Measurements from ENCODE around the gene MVD. TPM values are rescaled to one million over a fixed set of nuclear protein-coding genes. Genes with fewer than 3 reads are reported as not detected.

The MVD gene
- total and polyA plus RNA-seq, 2 of the 13 experiments (the other 11 are each of a cell fraction or from before 2014, with no cell fraction given): 28.1 to 187 TPM

DNA sequence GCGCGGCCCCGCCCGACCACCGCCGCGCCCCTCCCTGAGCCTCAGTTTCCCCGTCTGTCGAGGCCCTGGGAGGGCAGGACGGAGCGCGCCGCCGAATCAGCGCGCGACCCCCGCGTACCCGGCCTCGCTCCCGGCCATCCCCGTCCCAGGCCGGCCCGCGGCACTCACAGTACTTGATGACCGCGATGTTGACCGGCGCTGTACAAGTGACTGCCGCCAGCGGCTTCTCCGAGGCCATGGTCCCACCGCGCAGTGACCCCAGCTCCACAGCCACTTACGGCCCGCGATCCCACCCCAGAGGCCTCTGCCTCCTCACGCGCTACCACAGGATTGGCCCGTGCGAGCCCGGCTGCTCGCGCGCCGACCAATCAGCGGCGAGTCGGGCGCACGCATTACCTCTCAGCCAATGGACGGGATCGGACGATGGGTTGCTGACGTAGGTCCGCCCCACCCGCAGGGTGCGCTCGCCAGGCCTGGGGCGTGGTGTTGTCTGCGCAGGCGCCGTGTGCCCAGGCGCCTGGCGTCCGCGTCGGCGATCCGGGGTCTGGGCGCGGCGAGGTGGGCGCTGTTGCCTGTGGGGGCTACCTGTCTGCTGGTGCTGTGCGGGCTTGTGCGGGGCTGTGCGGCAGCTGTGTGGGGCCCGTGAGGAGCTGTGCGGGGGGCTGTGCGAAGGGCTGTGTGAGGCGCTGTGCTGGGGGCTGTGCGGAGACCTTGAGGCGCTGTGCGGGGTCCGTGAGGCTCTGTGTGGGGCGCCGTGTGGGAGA lies at the start of gene MVD (continued):
- TF ChIP-seq ZNF24 (IDR thresholded peaks at IDR 0.05) (no peak), ETS1 (CRISPR knock-in tag; IDR thresholded peaks at IDR 0.05) (0 out of 2 replicates have a peak, but pooled peaks have one; percentile 15), HNF4G (IDR thresholded peaks at IDR 0.05; ENCODE audit: borderline replicate concordance, low read depth, low read length) (peak; percentile 7; the same call in 1 of the 2 replicates), HNF4G (CRISPR knock-in tag; IDR thresholded peaks at IDR 0.05; ENCODE audit: borderline replicate concordance, low read depth) (peak; percentile 27; the same call in 1 of the 2 replicates), ERF (CRISPR knock-in tag; IDR thresholded peaks at IDR 0.05) (peak; percentile 95), CEBPB (IDR thresholded peaks at IDR 0.05; ENCODE audit: borderline replicate concordance, low read depth, low read length) (no peak), MTA1 (CRISPR knock-in tag; IDR thresholded peaks at IDR 0.05; ENCODE audit: borderline replicate concordance) (peak; percentile 70; the same call in 1 of the 2 replicates), CCAR2 (optimal IDR thresholded peaks at IDR 0.05; ENCODE audit: low read depth, low read length) (no peak), ZNF552 (CRISPR knock-in tag; IDR thresholded peaks at IDR 0.05; ENCODE audit: borderline replicate concordance) (peak; percentile 81), ZNF792 (CRISPR knock-in tag; IDR thresholded peaks at IDR 0.05) (peak; percentile 77; the same call in 1 of the 2 replicates), ZNF562 (CRISPR knock-in tag; IDR thresholded peaks at IDR 0.05; ENCODE audit: borderline replicate concordance) (no peak), CBX1 (IDR thresholded peaks at IDR 0.05; ENCODE audit: low read depth) (no peak), ZNF839 (CRISPR knock-in tag; IDR thresholded peaks at IDR 0.05; ENCODE audit: borderline replicate concordance) (peak; percentile 62; the same call in 1 of the 2 replicates), IRX3 (CRISPR knock-in tag; IDR thresholded peaks at IDR 0.05; ENCODE audit: borderline replicate concordance, low read depth) (peak; percentile 91), RCOR2 (CRISPR knock-in tag; IDR thresholded peaks at IDR 0.05) (no peak), ZNF484 (CRISPR knock-in tag; IDR thresholded peaks at IDR 0.05; ENCODE audit: borderline replicate concordance, low read depth) (no peak; the same call in 1 of the 2 replicates), MEF2D (CRISPR knock-in tag; IDR thresholded peaks at IDR 0.05) (0 out of 2 replicates have a peak, but pooled peaks have one; percentile 40), ZNF598 (CRISPR knock-in tag; IDR thresholded peaks at IDR 0.05; ENCODE audit: borderline replicate concordance) (peak; percentile 96), ZSCAN31 (CRISPR knock-in tag; IDR thresholded peaks at IDR 0.05; ENCODE audit: low read depth) (peak; percentile 97; the same call in 1 of the 2 replicates), NR2F1 (CRISPR knock-in tag; IDR thresholded peaks at IDR 0.05) (no peak)
- TF ChIP-seq, protein P1, sequence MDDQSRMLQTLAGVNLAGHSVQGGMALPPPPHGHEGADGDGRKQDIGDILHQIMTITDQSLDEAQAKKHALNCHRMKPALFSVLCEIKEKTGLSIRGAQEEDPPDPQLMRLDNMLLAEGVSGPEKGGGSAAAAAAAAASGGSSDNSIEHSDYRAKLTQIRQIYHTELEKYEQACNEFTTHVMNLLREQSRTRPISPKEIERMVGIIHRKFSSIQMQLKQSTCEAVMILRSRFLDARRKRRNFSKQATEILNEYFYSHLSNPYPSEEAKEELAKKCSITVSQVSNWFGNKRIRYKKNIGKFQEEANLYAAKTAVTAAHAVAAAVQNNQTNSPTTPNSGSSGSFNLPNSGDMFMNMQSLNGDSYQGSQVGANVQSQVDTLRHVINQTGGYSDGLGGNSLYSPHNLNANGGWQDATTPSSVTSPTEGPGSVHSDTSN (CRISPR knock-in tag; IDR thresholded peaks at IDR 0.05; ENCODE audit: borderline replicate concordance): peak; percentile 73; the same call in 1 of the 2 replicates
- TF ChIP-seq, protein P2, sequence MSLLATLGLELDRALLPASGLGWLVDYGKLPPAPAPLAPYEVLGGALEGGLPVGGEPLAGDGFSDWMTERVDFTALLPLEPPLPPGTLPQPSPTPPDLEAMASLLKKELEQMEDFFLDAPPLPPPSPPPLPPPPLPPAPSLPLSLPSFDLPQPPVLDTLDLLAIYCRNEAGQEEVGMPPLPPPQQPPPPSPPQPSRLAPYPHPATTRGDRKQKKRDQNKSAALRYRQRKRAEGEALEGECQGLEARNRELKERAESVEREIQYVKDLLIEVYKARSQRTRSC (CRISPR knock-in tag; IDR thresholded peaks at IDR 0.05; ENCODE audit: low read depth): peak; percentile 84; the same call in 1 of the 2 replicates
- TF ChIP-seq, protein P3, sequence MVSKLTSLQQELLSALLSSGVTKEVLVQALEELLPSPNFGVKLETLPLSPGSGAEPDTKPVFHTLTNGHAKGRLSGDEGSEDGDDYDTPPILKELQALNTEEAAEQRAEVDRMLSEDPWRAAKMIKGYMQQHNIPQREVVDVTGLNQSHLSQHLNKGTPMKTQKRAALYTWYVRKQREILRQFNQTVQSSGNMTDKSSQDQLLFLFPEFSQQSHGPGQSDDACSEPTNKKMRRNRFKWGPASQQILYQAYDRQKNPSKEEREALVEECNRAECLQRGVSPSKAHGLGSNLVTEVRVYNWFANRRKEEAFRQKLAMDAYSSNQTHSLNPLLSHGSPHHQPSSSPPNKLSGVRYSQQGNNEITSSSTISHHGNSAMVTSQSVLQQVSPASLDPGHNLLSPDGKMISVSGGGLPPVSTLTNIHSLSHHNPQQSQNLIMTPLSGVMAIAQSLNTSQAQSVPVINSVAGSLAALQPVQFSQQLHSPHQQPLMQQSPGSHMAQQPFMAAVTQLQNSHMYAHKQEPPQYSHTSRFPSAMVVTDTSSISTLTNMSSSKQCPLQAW (CRISPR knock-in tag; IDR thresholded peaks at IDR 0.05): peak; percentile 83

Data from HepG2 (cell line).